ENCODE data around the gene SPATC1L.

SPATC1L gene

GRCh38 chr21:46111193-46111571 lies 73.1 kb downstream of the SPATC1L start:
- DNase-seq (ENCODE audit: extremely low read depth in 1 of 2, low read depth in 1 of 2) = no peak

Data from activated CD8-positive, alpha-beta memory T cell treated with anti-CD3 and anti-CD28 coated beads for 1 hour (primary cell).